Upper lobe of left lung (tissue), 4 donors: ENCODE measurements around the gene DNER.

Source experiments
- EP300 ChIP-seq, 4 donors: sonication (generic); formaldehyde crosslinking; IDR thresholded peaks; one replicate each; pipeline ENCODE4 v1.5.1; 2017; ENCODE audit warnings: antibody characterized with exemption in 4 of 4, control low read depth in 2 of 4
- TF ChIP-seq, protein P1 (sequence below), 6 experiments: fragments of 450-650 bp in 4 of 6; fragments of 200-600 bp in 2 of 6; sonication (generic) in 2 of 6; IDR thresholded peaks; one replicate each; pipeline ENCODE4 v1.5.1; 2016 to 2019; ENCODE audit warnings: antibody characterized with exemption in 6 of 6

DNA sequence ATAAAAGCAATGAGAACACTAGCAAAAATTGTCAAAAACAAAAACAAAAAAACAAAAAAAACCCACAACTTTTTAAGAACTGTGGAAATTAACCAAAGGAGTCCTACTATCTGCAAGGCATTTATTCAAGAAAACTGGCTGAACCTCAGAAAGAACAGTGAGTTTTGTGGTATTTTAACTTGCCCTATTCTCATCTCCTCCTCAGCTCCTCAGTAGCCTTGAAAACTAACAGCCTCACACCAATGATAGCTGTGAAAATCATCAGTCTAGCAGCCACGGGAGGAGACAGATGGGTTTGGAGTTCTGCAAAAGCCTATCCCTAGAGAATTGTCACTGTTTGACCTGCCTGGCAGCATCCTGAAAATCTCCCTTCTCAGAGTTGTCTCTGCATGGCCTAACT is 20.1 kb upstream of the DNER start:
- TF ChIP-seq, protein P1, sequence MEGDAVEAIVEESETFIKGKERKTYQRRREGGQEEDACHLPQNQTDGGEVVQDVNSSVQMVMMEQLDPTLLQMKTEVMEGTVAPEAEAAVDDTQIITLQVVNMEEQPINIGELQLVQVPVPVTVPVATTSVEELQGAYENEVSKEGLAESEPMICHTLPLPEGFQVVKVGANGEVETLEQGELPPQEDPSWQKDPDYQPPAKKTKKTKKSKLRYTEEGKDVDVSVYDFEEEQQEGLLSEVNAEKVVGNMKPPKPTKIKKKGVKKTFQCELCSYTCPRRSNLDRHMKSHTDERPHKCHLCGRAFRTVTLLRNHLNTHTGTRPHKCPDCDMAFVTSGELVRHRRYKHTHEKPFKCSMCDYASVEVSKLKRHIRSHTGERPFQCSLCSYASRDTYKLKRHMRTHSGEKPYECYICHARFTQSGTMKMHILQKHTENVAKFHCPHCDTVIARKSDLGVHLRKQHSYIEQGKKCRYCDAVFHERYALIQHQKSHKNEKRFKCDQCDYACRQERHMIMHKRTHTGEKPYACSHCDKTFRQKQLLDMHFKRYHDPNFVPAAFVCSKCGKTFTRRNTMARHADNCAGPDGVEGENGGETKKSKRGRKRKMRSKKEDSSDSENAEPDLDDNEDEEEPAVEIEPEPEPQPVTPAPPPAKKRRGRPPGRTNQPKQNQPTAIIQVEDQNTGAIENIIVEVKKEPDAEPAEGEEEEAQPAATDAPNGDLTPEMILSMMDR (IDR thresholded peaks at IDR 0.05) = no peak
- no peak for TF ChIP-seq EP300 (IDR thresholded peaks at IDR 0.05)
